ENCODE measurements around the gene CD200. TPM values are rescaled to one million over a fixed set of nuclear protein-coding genes. Genes with fewer than 3 reads are reported as not detected.
"Not testable (repeated sequence)": the region's sequence is repeated elsewhere in the genome, so short reads cannot be mapped to it uniquely, and the experiment has no call there.

The CD200 gene
- total RNA-seq, 1 experiment from 2014 or later: not detected

DNA sequence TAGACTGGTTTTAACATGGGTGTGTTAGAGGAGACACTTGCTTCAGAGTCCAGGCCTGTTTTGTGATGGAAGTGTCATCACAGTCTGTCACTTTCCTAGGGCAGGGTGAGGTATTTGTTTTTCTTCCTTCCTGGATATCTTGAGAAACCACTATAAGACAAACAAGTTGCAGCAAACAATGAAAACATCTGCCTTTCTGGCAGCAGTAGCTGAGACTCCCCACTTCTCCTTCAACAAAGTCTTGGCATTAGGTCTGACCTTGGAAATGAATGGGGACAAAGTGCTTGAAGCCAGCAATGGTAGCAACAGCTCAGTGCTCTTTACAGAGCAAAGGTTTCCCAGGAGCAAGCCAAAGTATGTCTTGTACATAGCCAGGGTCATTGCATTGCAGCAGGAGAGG, 64.6 kb downstream of the CD200 start:
- Histone ChIP-seq H3K4me3 (ENCODE audit: low read length) (no peak overlapping the region), H3K27ac (ENCODE audit: low read length) (no peak overlapping the region), H3K79me2 (ENCODE audit: low read length) (no peaks in the 10 kb centered on the region), H2AFZ (ENCODE audit: low read length) (no peak overlapping the region), H3K9me2 (replicated peaks; ENCODE audit: insufficient read depth, low read length) (no peaks in the 10 kb centered on the region), H3K27me3 (ENCODE audit: low read length) (no peaks in the 10 kb centered on the region), H3K4me2 (ENCODE audit: low read depth, low read length, poor library complexity, severe bottlenecking) (no peak overlapping the region), H3K9ac (ENCODE audit: low read length) (no peak overlapping the region), H4K20me1 (ENCODE audit: insufficient read depth, low read depth, low read length) (no peaks in the 10 kb centered on the region), H3K36me3 (ENCODE audit: insufficient read depth, low read length) (no peaks in the 10 kb centered on the region), H3K4me1 (ENCODE audit: low read length) (no peaks in the 10 kb centered on the region), H3K9me3 (ENCODE audit: low read length) (peaks cover 2% of the 10 kb centered on the region; the same call in 1 of the 2 replicates)
- no peak for DNase-seq

DNA sequence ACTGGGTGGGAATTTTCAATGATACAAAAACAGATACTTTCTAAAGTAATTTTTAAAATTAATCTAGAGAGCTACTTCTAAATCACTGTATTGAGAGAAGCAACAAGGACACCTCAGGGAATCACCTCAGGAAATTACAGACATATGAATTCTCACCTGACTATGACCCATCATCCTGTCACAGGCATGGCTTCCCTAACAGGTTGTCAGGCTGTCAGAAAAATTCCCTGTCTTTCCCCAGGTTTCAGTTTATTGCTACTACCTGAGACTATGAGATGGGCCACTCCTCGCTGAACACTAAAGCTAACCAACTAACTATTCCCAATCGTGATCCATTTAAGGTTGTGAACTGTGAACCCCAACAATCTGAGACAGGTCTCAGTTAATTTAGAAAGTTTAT, 66.1 kb downstream of the CD200 start:
- no peak for DNase-seq
- Histone ChIP-seq H3K36me3 (ENCODE audit: insufficient read depth, low read length) (no peaks in the 10 kb centered on the region), H3K9me3 (ENCODE audit: low read length) (no peaks in the 10 kb centered on the region)

DNA sequence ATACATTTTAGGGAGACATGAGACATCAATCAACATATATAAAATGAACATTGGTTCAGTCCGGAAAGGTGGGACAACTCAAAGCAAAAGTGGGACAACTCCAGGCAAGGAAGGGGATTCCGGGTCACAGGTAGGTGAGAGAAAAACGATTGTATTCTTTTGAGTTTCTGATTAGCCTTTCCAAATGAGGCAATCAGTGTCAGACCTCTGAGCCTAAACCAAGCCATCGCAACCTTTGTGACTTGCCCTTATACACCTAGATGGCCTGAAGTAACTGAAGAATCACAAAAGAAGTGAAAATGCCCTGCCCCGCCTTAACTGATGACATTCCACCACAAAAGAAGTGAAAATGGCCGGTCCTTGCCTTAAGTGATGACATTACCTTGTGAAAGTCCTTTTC, 66.6 kb downstream of the CD200 start:
- not testable (repeated sequence) for DNase-seq; H3K4me3 ChIP-seq (ENCODE audit: low read length); H3K27ac ChIP-seq (ENCODE audit: low read length); H2AFZ ChIP-seq (ENCODE audit: low read length); H3K27me3 ChIP-seq (ENCODE audit: low read length); H3K79me2 ChIP-seq (ENCODE audit: low read length); H3K4me2 ChIP-seq (ENCODE audit: low read depth, low read length, poor library complexity, severe bottlenecking); H3K4me1 ChIP-seq (ENCODE audit: low read length); H3K9me2 ChIP-seq (replicated peaks; ENCODE audit: insufficient read depth, low read length); H3K9ac ChIP-seq (ENCODE audit: low read length); H4K20me1 ChIP-seq (ENCODE audit: insufficient read depth, low read depth, low read length); H3K9me3 ChIP-seq (ENCODE audit: low read length); H3K36me3 ChIP-seq (ENCODE audit: insufficient read depth, low read length)

More for the DNA sequence above, 66.1 kb downstream of the CD200 start:
- Histone ChIP-seq H3K4me2 (ENCODE audit: low read depth, low read length, poor library complexity, severe bottlenecking) (no peak overlapping the region), H3K27me3 (ENCODE audit: low read length) (no peaks in the 10 kb centered on the region), H3K79me2 (ENCODE audit: low read length) (no peaks in the 10 kb centered on the region), H4K20me1 (ENCODE audit: insufficient read depth, low read depth, low read length) (no peaks in the 10 kb centered on the region), H3K4me1 (ENCODE audit: low read length) (no peaks in the 10 kb centered on the region), H3K9me2 (replicated peaks; ENCODE audit: insufficient read depth, low read length) (no peaks in the 10 kb centered on the region), H3K4me3 (ENCODE audit: low read length) (no peak overlapping the region), H3K9ac (ENCODE audit: low read length) (no peak overlapping the region), H3K27ac (ENCODE audit: low read length) (no peak overlapping the region), H2AFZ (ENCODE audit: low read length) (no peak overlapping the region)

DNA sequence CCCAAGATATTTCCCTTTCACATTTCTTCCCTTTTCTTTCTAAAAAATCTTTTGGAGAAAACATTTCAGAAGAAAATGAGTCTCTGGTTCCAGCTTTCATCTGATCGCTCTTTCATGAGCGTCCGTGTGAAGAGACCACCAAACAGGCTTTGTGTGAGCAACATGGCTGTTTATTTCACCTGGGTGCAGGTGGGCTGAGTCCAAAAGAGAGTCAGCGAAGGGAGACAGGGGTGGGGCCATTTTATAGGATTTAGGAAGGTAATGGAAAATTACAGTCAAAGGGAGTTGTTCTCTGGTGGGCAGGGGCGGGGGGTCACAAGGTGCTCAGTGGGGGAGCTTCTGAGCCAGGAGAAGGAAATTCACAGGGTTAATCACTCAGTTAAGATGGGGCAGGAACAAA, 67.4 kb downstream of the CD200 start:
- H3K9me2 ChIP-seq (replicated peaks; ENCODE audit: insufficient read depth, low read length); H3K27me3 ChIP-seq (ENCODE audit: low read length); H3K27ac ChIP-seq (ENCODE audit: low read length); H3K4me1 ChIP-seq (ENCODE audit: low read length); H3K79me2 ChIP-seq (ENCODE audit: low read length); DNase-seq; H3K9me3 ChIP-seq (ENCODE audit: low read length); H2AFZ ChIP-seq (ENCODE audit: low read length); H4K20me1 ChIP-seq (ENCODE audit: insufficient read depth, low read depth, low read length); H3K36me3 ChIP-seq (ENCODE audit: insufficient read depth, low read length); H3K4me3 ChIP-seq (ENCODE audit: low read length); H3K4me2 ChIP-seq (ENCODE audit: low read depth, low read length, poor library complexity, severe bottlenecking); H3K9ac ChIP-seq (ENCODE audit: low read length): not testable (repeated sequence)

DNA sequence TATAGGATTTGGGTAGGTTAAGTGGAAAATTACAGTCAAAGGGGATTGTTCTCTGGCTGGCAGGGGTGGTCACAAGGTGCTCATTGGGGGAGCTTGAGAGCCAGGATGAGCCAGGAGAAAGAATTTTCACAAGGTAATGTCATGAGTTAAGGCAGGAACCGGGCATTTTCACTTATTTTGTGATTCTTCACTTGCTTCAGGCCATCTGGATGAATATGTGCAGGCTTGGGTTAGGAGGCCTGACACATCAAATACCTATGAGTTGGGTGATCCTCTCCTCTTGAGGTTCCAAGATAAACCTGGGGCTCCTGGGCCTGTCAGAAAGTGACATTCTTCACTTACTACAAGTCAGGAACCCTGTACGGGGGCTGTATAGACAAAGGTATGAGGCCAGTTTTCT, 68.7 kb downstream of the CD200 start:
- no peaks in the 10 kb centered on the region for H3K36me3 ChIP-seq (ENCODE audit: insufficient read depth, low read length)
- no peaks in the 10 kb centered on the region for H3K9me2 ChIP-seq (replicated peaks; ENCODE audit: insufficient read depth, low read length)
- no peak overlapping the region for H3K4me3 ChIP-seq (ENCODE audit: low read length)
- no peak overlapping the region for H3K27ac ChIP-seq (ENCODE audit: low read length)
- H3K9me3 ChIP-seq (ENCODE audit: low read length): no peaks in the 10 kb centered on the region
- H3K4me2 ChIP-seq (ENCODE audit: low read depth, low read length, poor library complexity, severe bottlenecking): no peak overlapping the region
- H3K9ac ChIP-seq (ENCODE audit: low read length): no peak overlapping the region
- H3K27me3 ChIP-seq (ENCODE audit: low read length): no peaks in the 10 kb centered on the region
- no peaks in the 10 kb centered on the region for H3K4me1 ChIP-seq (ENCODE audit: low read length)
- no peaks in the 10 kb centered on the region for H4K20me1 ChIP-seq (ENCODE audit: insufficient read depth, low read depth, low read length)
- H2AFZ ChIP-seq (ENCODE audit: low read length): no peak overlapping the region
- H3K79me2 ChIP-seq (ENCODE audit: low read length): no peaks in the 10 kb centered on the region
- DNase-seq: no peak

DNA sequence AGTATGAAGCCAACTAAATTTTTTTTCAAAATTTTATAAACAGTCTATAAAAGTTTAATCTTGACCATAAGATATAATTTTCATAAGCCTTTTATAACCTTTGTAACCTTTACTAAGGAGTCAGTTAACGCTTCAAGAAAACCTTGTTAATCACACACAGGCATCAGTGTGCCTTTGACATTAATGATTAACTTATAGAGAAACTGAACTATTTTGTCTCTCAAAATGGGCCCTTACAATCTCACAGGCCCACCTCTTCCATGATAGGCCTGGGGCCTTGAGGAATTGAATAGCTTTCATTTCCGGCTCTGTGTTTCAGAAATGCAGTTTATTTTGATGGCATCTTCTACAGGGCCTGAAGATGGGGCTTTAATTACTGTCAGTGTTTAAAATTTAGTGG, 70.1 kb downstream of the CD200 start:
- H3K9ac ChIP-seq (ENCODE audit: low read length): no peak overlapping the region
- H3K9me3 ChIP-seq (ENCODE audit: low read length): no peaks in the 10 kb centered on the region
- H3K36me3 ChIP-seq (ENCODE audit: insufficient read depth, low read length): no peaks in the 10 kb centered on the region
- H3K4me1 ChIP-seq (ENCODE audit: low read length): no peaks in the 10 kb centered on the region
- no peak overlapping the region for H2AFZ ChIP-seq (ENCODE audit: low read length)
- H3K4me2 ChIP-seq (ENCODE audit: low read depth, low read length, poor library complexity, severe bottlenecking): no peak overlapping the region
- no peak overlapping the region for H3K4me3 ChIP-seq (ENCODE audit: low read length)
- H3K27me3 ChIP-seq (ENCODE audit: low read length): no peaks in the 10 kb centered on the region
- H3K79me2 ChIP-seq (ENCODE audit: low read length): no peaks in the 10 kb centered on the region
- H3K9me2 ChIP-seq (replicated peaks; ENCODE audit: insufficient read depth, low read length): no peaks in the 10 kb centered on the region
- H4K20me1 ChIP-seq (ENCODE audit: insufficient read depth, low read depth, low read length): no peaks in the 10 kb centered on the region
- DNase-seq: no peak
- H3K27ac ChIP-seq (ENCODE audit: low read length): no peak overlapping the region

DNA sequence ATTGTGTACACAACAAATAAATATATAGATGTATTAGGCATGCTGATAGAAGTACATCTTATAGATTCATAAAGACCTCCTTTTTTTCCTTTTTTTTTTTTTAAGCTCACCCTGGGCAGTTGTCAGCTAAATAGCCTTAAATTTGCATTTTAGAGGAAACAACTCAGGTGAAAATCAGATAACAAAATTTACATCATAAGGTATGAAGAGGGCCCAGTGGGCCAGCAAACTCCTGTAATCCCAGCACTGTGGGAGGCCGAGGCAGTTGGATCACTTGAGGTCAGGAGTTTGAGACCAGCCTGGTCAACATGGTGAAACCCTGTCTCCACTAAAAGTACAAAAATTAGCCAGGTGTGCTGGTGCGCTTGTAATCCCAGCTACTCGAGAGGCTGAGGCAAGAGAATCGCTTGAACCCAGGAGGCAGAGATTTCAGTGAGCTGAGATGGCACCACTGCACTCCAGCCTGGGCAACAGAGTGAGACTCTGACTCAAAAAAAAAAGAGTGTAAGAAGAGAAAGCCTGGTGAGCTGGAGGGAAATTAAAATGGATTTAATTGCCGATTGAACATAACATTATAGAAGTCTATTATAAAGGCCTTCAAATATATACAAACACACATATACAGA, 72.1 kb downstream of the CD200 start:
- H3K27me3 ChIP-seq (ENCODE audit: low read length); H3K36me3 ChIP-seq (ENCODE audit: insufficient read depth, low read length); H3K4me3 ChIP-seq (ENCODE audit: low read length); H3K9me2 ChIP-seq (replicated peaks; ENCODE audit: insufficient read depth, low read length); H4K20me1 ChIP-seq (ENCODE audit: insufficient read depth, low read depth, low read length); DNase-seq; H3K4me2 ChIP-seq (ENCODE audit: low read depth, low read length, poor library complexity, severe bottlenecking); H3K4me1 ChIP-seq (ENCODE audit: low read length); H3K9ac ChIP-seq (ENCODE audit: low read length); H2AFZ ChIP-seq (ENCODE audit: low read length); H3K9me3 ChIP-seq (ENCODE audit: low read length); H3K27ac ChIP-seq (ENCODE audit: low read length); H3K79me2 ChIP-seq (ENCODE audit: low read length): not testable (repeated sequence)

DNA sequence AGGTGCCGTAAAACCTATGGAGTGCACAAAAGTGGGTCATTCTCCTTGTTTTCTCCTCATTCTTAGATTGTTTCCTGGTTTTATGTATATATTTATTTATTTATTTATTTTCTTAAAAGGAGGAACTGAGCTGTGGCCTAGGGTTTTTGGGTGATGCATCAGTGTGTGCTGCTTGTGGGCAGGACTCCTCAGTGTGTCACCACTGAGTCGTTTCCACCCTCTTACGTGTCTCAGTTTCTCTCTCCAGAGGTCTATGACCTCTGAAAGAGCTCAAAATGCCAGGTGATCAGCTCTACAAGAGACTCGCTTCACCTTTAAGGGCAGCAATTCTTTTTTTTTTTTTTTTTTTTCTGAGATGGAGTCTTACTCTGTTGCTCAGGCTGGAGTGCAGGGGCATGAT, 72.9 kb downstream of the CD200 start:
- Histone ChIP-seq H3K79me2 (ENCODE audit: low read length) (no peaks in the 10 kb centered on the region), H3K4me2 (ENCODE audit: low read depth, low read length, poor library complexity, severe bottlenecking) (no peak overlapping the region), H4K20me1 (ENCODE audit: insufficient read depth, low read depth, low read length) (no peaks in the 10 kb centered on the region), H3K9me3 (ENCODE audit: low read length) (no peaks in the 10 kb centered on the region), H3K27ac (ENCODE audit: low read length) (no peak overlapping the region), H3K9me2 (replicated peaks; ENCODE audit: insufficient read depth, low read length) (no peaks in the 10 kb centered on the region), H3K27me3 (ENCODE audit: low read length) (no peaks in the 10 kb centered on the region), H3K4me1 (ENCODE audit: low read length) (no peaks in the 10 kb centered on the region), H3K9ac (ENCODE audit: low read length) (no peak overlapping the region), H3K36me3 (ENCODE audit: insufficient read depth, low read length) (no peaks in the 10 kb centered on the region), H3K4me3 (ENCODE audit: low read length) (no peak overlapping the region), H2AFZ (ENCODE audit: low read length) (no peak overlapping the region)
- no peak for DNase-seq
